ENCODE results near the gene DNER. TPM values are rescaled to one million over a fixed set of nuclear protein-coding genes. Genes with fewer than 3 reads are reported as not detected.

Gene DNER
- total and polyA plus RNA-seq, 2 experiments from 2014 or later = 4.7 to 8.8 TPM

- H3K4me1 ChIP-seq (ENCODE audit: insufficient read depth) = peaks cover 6% of the 10 kb centered on the region
- H3K9me3 Mint-ChIP-seq = no peaks in the 10 kb centered on the region; the same call in 2 of the 3 replicates
- peaks cover 21% of the 10 kb centered on the region for H3K4me1 Mint-ChIP-seq
- ATAC-seq = no peak
- H4K20me1 ChIP-seq (replicated peaks; ENCODE audit: insufficient read depth) = no peaks in the 10 kb centered on the region
- DNase-seq (ENCODE audit: low spot score) = no peak
- TF ChIP-seq ZNF462 (CRISPR knock-in tag; IDR thresholded peaks at IDR 0.05) = no peak
- TF ChIP-seq CREB1 (CRISPR knock-in tag; IDR thresholded peaks at IDR 0.05; ENCODE audit: low read depth) = no peak
- TF ChIP-seq ETS1 (IDR thresholded peaks at IDR 0.05) = no peak
- no peak for TF ChIP-seq ZNF331 (CRISPR knock-in tag; IDR thresholded peaks at IDR 0.05; ENCODE audit: low read depth)
- TF ChIP-seq REST (IDR thresholded peaks at IDR 0.05; ENCODE audit: unreplicated experiment) = no peak
- no peak for TF ChIP-seq STAT1 (IDR thresholded peaks at IDR 0.05; ENCODE audit: unreplicated experiment)
- no peak for TF ChIP-seq NANOG (IDR thresholded peaks at IDR 0.05; ENCODE audit: borderline replicate concordance)
- TF ChIP-seq EZH2phosphoT487 (IDR thresholded peaks at IDR 0.05; ENCODE audit: unreplicated experiment) = no peak
- no peak for TF ChIP-seq POLR2AphosphoS5 (IDR thresholded peaks at IDR 0.05; ENCODE audit: low read depth)
- no peak for TF ChIP-seq EZH2 (IDR thresholded peaks at IDR 0.05; ENCODE audit: low read depth, unreplicated experiment)
- TF ChIP-seq CTCF (conservative IDR thresholded peaks at IDR 0.05; ENCODE audit: low read depth in 2 of 2) = no peak
- TF ChIP-seq JUNB (IDR thresholded peaks at IDR 0.05; ENCODE audit: unreplicated experiment) = no peak
- H3F3A ChIP-seq (replicated peaks; ENCODE audit: low read depth) = no peaks in the 10 kb centered on the region
- no peaks in the 10 kb centered on the region for H3K27me3 ChIP-seq (ENCODE audit: insufficient read depth)
- H3K4me3 ChIP-seq = no peak overlapping the region
- no peaks in the 10 kb centered on the region for H3K36me3 ChIP-seq (ENCODE audit: insufficient read depth)
- peaks cover 4% of the 10 kb centered on the region for H3K27me3 Mint-ChIP-seq (ENCODE audit: insufficient read depth, low read depth, poor library complexity)
- H3K79me2 ChIP-seq (replicated peaks; ENCODE audit: insufficient read depth) = no peaks in the 10 kb centered on the region
- H3K27ac ChIP-seq (ENCODE audit: low read depth) = no peak overlapping the region
- H3K36me3 Mint-ChIP-seq (ENCODE audit: low read depth) = no peaks in the 10 kb centered on the region
- no peak overlapping the region for H3K27ac Mint-ChIP-seq
- no peak overlapping the region for H2AFZ ChIP-seq
- H3K4me2 ChIP-seq = no peak overlapping the region
- no peak overlapping the region for H3K4me3 Mint-ChIP-seq
- 0 out of 2 replicates have a peak, but pooled peaks cover 4% of the 10 kb centered on the region for H3K9me2 ChIP-seq (ENCODE audit: insufficient read depth)
Observed at GRCh38 chr2:229652796-229653195, 61.6 kb downstream of the DNER start.

Measured in GM23338 (cell line).